Glutamatergic neuron (in vitro differentiated cells): ENCODE results near the gene SRSF4. TPM values are rescaled to one million over a fixed set of nuclear protein-coding genes. Genes with fewer than 3 reads are reported as not detected.
A peak's percentile ranks its signal among the peaks of the same experiment; 100 is the strongest.

Experiments used
- DNase-seq: peaks from one replicate; pipeline ENCODE4 v3.0.0; 2022
- H3K27ac Mint-ChIP-seq: one replicate; pipeline ENCODE4 v1.8.0; 2020; ENCODE audit warnings: mild to moderate bottlenecking, mixed read lengths, inconsistent platforms; ENCODE audit not compliant: unreplicated experiment
- H3K27me3 Mint-ChIP-seq: one replicate; pipeline ENCODE4 v1.8.0; 2020; ENCODE audit warnings: mild to moderate bottlenecking, moderate library complexity, mixed read lengths, inconsistent platforms; ENCODE audit not compliant: unreplicated experiment
- H3K36me3 Mint-ChIP-seq: one replicate; pipeline ENCODE4 v1.8.0; 2020; ENCODE audit warnings: mild to moderate bottlenecking, mixed read lengths, inconsistent platforms; ENCODE audit not compliant: unreplicated experiment
- H3K4me1 Mint-ChIP-seq: one replicate; pipeline ENCODE4 v1.8.0; 2020; ENCODE audit warnings: mild to moderate bottlenecking, low read depth, mixed read lengths, inconsistent platforms; ENCODE audit not compliant: unreplicated experiment
- H3K4me3 Mint-ChIP-seq: one replicate; pipeline ENCODE4 v1.8.0; 2020; ENCODE audit warnings: mild to moderate bottlenecking, mixed read lengths, inconsistent platforms; ENCODE audit not compliant: unreplicated experiment
- H3K9me3 Mint-ChIP-seq: one replicate; pipeline ENCODE4 v1.8.0; 2020; ENCODE audit warnings: mild to moderate bottlenecking, moderate library complexity, mixed read lengths, inconsistent platforms; ENCODE audit not compliant: unreplicated experiment
- CTCF ChIP-seq: fragments of 200-600 bp; sonication (generic); IDR thresholded peaks from one replicate; pipeline ENCODE4 v1.5.0; 2021; ENCODE audit not compliant: partially characterized antibody, unreplicated experiment
- total RNA-seq: library from RNA; stranded (reverse); fragmentation: NEBNext Ultra II Directional; extraction: Animal tissue kit (Norgen Biotek cat#: 25700); gene quantifications from one replicate; pipeline ENCODE4 v1.2.1, GENCODE V29; 2021; ENCODE audit not compliant: unreplicated experiment

SRSF4 gene
- total RNA-seq, 1 donor from 2014 or later = 69.0 TPM

- no peak overlapping the region for H3K4me3 Mint-ChIP-seq
- TF ChIP-seq CTCF = no peak
- H3K27ac Mint-ChIP-seq = no peak overlapping the region
- H3K9me3 Mint-ChIP-seq = peaks cover 2% of the 10 kb centered on the region
- H3K4me1 Mint-ChIP-seq = peaks cover 18% of the 10 kb centered on the region
- peaks cover 4% of the 10 kb centered on the region for H3K27me3 Mint-ChIP-seq
- no peak for DNase-seq
- peaks cover 5% of the 10 kb centered on the region for H3K36me3 Mint-ChIP-seq
These were observed 28.8 kb upstream of the SRSF4 start for GRCh38 chr1:29210278-29211085.

- Mint-ChIP-seq H3K36me3 (peaks cover 5% of the 10 kb centered on the region), H3K9me3 (peaks cover 2% of the 10 kb centered on the region), H3K27ac (no peak overlapping the region), H3K4me1 (peaks cover 18% of the 10 kb centered on the region), H3K4me3 (peak overlapping the region; percentile 12), H3K27me3 (peaks cover 4% of the 10 kb centered on the region)
- DNase-seq = no peak
- TF ChIP-seq CTCF = no peak
These were observed 27.5 kb upstream of the SRSF4 start for GRCh38 chr1:29209173-29209572.

- no peak for TF ChIP-seq CTCF
- Mint-ChIP-seq H3K36me3 (peaks cover 5% of the 10 kb centered on the region), H3K4me1 (peaks cover 18% of the 10 kb centered on the region), H3K27me3 (peaks cover 4% of the 10 kb centered on the region), H3K9me3 (peaks cover 2% of the 10 kb centered on the region), H3K4me3 (no peak overlapping the region), H3K27ac (no peak overlapping the region)
- no peak for DNase-seq
These were observed 26.7 kb upstream of the SRSF4 start for GRCh38 chr1:29208442-29208841.

- H3K9me3 Mint-ChIP-seq = no peaks in the 10 kb centered on the region
- H3K27me3 Mint-ChIP-seq = no peaks in the 10 kb centered on the region
- TF ChIP-seq CTCF = peak; percentile 97
- no peak overlapping the region for H3K4me3 Mint-ChIP-seq
- H3K4me1 Mint-ChIP-seq = peaks cover 17% of the 10 kb centered on the region
- H3K36me3 Mint-ChIP-seq = no peaks in the 10 kb centered on the region
- DNase-seq = peak; percentile 98
- peak overlapping the region; percentile 79 for H3K27ac Mint-ChIP-seq
These were observed 21.1 kb upstream of the SRSF4 start for GRCh38 chr1:29202584-29203340.

GRCh38 chr1:29202053-29202452 is 20.4 kb upstream of the SRSF4 start:
- no peak overlapping the region for H3K4me3 Mint-ChIP-seq
- no peaks in the 10 kb centered on the region for H3K36me3 Mint-ChIP-seq
- H3K27ac Mint-ChIP-seq = peak overlapping the region; percentile 79

More at GRCh38 chr1:29202053-29202452, 20.4 kb upstream of the SRSF4 start:
- Mint-ChIP-seq H3K4me1 (peaks cover 17% of the 10 kb centered on the region), H3K9me3 (no peaks in the 10 kb centered on the region), H3K27me3 (no peaks in the 10 kb centered on the region)
- no peak for TF ChIP-seq CTCF
- no peak for DNase-seq
